HepG2 (cell line): ENCODE results near the gene PLXNA1. TPM values are rescaled to one million over a fixed set of nuclear protein-coding genes. Genes with fewer than 3 reads are reported as not detected.

Source experiments
- ATAC-seq: fragments of 200-7000 bp; cut with Tn5 transposase; 3 replicates; pipeline ENCODE4 v1.9.1; 2020; ENCODE audit warnings: mild to moderate bottlenecking, moderate library complexity
- BruUV-seq: library from RNA; stranded (reverse); fragments of 400-500 nt; replicated peaks from 2 replicates; lab custom pipeline; 2021; lab: Mats Ljungman, UMichigan
- CTCF ChIA-PET: fragments of 300-600 bp; formaldehyde crosslinking; extraction: SDS; loops from one replicate; lab custom pipeline; 2021; ENCODE audit warnings: low total read pairs, inconsistent platforms, low intra/inter-chr PET ratio; lab: Yijun Ruan, JAX
- POLR2A ChIA-PET: fragments of 350-600 bp; sonication (Branson Sonifier 250); formaldehyde crosslinking; loops from one replicate; lab custom pipeline; 2020; ENCODE audit warnings: antibody characterized with exemption, inconsistent platforms; lab: Yijun Ruan, JAX
- DNase-seq: peaks from one replicate; pipeline ENCODE4 v3.0.0-alpha.2; 2015; ENCODE audit warnings: low spot score
- FAIRE-seq: peaks from 3 replicates; lab custom pipeline; 2011; peaks lifted over from hg19 to GRCh38; lab: Jason Lieb, UNC
- H2AFZ ChIP-seq: one replicate; pipeline ENCODE4 v1.6.1; 2011; ENCODE audit warnings: low read length, inconsistent platforms
- H3K27ac ChIP-seq: fragments of 300-600 bp; 3 replicates; pipeline ENCODE4 v1.8.0; 2011; ENCODE audit warnings: mixed run types, mild to moderate bottlenecking, mixed read lengths, low read length, inconsistent platforms; ENCODE audit not compliant: insufficient read depth; ENCODE audit errors: extremely low read length
- H3K27me3 ChIP-seq, 2 experiments: fragments of 200-600 bp in 1 of 2; 2 replicates in 1 of 2; 3 replicates in 1 of 2; pipeline versions ENCODE4 v1.6.0 to v1.8.0; 2011; ENCODE audit warnings: low read length in 2 of 2, mild to moderate bottlenecking in 2 of 2, moderate library complexity in 2 of 2, inconsistent platforms in 1 of 2; ENCODE audit not compliant: insufficient read depth in 2 of 2, control insufficient read depth in 1 of 2
- H3K36me3 ChIP-seq, 2 experiments: fragments of 200-600 bp in 1 of 2; replicated peaks in 1 of 2; 2 replicates in 1 of 2; 3 replicates in 1 of 2; pipeline versions ENCODE4 v1.5.1 to v1.8.0; 2011; ENCODE audit warnings: low read length in 2 of 2, inconsistent platforms in 1 of 2; ENCODE audit not compliant: insufficient read depth in 2 of 2, control insufficient read depth in 1 of 2
- H3K4me1 ChIP-seq: 2 replicates; pipeline ENCODE4 v1.5.1; 2012; ENCODE audit warnings: low read length, inconsistent platforms; ENCODE audit not compliant: insufficient read depth
- H3K4me2 ChIP-seq: 2 replicates; pipeline ENCODE4 v1.6.0; 2011; ENCODE audit warnings: low read depth, low read length, inconsistent platforms
- H3K4me3 ChIP-seq, 3 experiments: fragments of 200-600 bp in 1 of 3; sonication (generic), shearing (Covaris generic) in 1 of 3; replicated peaks in 1 of 3; 2 replicates each; pipeline ENCODE4 v1.5.1; 2011 to 2016; ENCODE audit warnings: low read length in 3 of 3, inconsistent platforms in 2 of 3, low read depth in 2 of 3, mild to moderate bottlenecking in 2 of 3, control low read depth in 1 of 3, mixed read lengths in 1 of 3; ENCODE audit not compliant: insufficient read depth in 1 of 3
- H3K79me2 ChIP-seq: one replicate; pipeline ENCODE4 v1.6.1; 2011; ENCODE audit warnings: low read length, inconsistent platforms; ENCODE audit not compliant: insufficient read depth
- H3K9ac ChIP-seq: 2 replicates; pipeline ENCODE4 v1.6.0; 2011; ENCODE audit warnings: mild to moderate bottlenecking, low read depth, low read length, inconsistent platforms; ENCODE audit not compliant: insufficient read depth
- H3K9me3 ChIP-seq: 2 replicates; pipeline ENCODE4 v1.5.1; 2012; ENCODE audit warnings: mild to moderate bottlenecking, low read length
- H4K20me1 ChIP-seq: 2 replicates; pipeline ENCODE4 v1.6.0; 2011; ENCODE audit warnings: inconsistent platforms, mild to moderate bottlenecking, low read length, moderate library complexity; ENCODE audit not compliant: insufficient read depth
- AGO2 ChIP-seq: fragments of 200-400 bp; formaldehyde crosslinking; optimal IDR thresholded peaks from 2 replicates; pipeline ENCODE3; 2017; ENCODE audit warnings: mild to moderate bottlenecking, low read depth, low read length, moderate library complexity
- ARID2 ChIP-seq: sonication (generic); formaldehyde crosslinking; IDR thresholded peaks from 2 replicates; pipeline ENCODE4 v1.8.1; 2022; ENCODE audit warnings: mild to moderate bottlenecking, missing genetic modification reagents, borderline replicate concordance
- BORCS8-MEF2B ChIP-seq: sonication (generic); formaldehyde crosslinking; IDR thresholded peaks from 2 replicates; pipeline ENCODE4 v1.8.0; 2022; ENCODE audit warnings: mild to moderate bottlenecking, missing genetic modification reagents
- IRF2 ChIP-seq: IDR thresholded peaks from 2 replicates; pipeline ENCODE4 v1.6.1; 2018; ENCODE audit warnings: missing genetic modification reagents, missing compliant biosample characterization
- MAX ChIP-seq: IDR thresholded peaks from 2 replicates; pipeline ENCODE4 v1.6.1; 2012; ENCODE audit warnings: inconsistent platforms
- MED13 ChIP-seq: sonication (generic); formaldehyde crosslinking; IDR thresholded peaks from 2 replicates; pipeline ENCODE4 v1.5.0; 2020; ENCODE audit warnings: missing genetic modification reagents
- PITX1 ChIP-seq: sonication (generic); formaldehyde crosslinking; IDR thresholded peaks from 2 replicates; pipeline ENCODE4 v1.5.1; 2020; ENCODE audit warnings: mild to moderate bottlenecking, missing genetic modification reagents
- SP1 ChIP-seq, 2 experiments: fragments of 450-650 bp in 1 of 2; sonication (generic) in 1 of 2; formaldehyde crosslinking in 1 of 2; IDR thresholded peaks; 2 replicates each; pipeline versions ENCODE4 v1.4.0 to v1.6.1; 2016 to 2020; ENCODE audit warnings: missing genetic modification reagents in 1 of 2
- ZBTB7A ChIP-seq: sonication (generic); formaldehyde crosslinking; IDR thresholded peaks from 2 replicates; pipeline ENCODE4 v1.8.0; 2022; ENCODE audit warnings: mild to moderate bottlenecking, missing genetic modification reagents
- ZNF10 ChIP-seq: sonication (generic); formaldehyde crosslinking; IDR thresholded peaks from 2 replicates; pipeline ENCODE4 v1.4.0; 2020; ENCODE audit warnings: mild to moderate bottlenecking, low read depth, missing genetic modification reagents, borderline replicate concordance
- ZNF619 ChIP-seq: sonication (generic); formaldehyde crosslinking; IDR thresholded peaks from 2 replicates; pipeline ENCODE4 v1.4.0; 2020; ENCODE audit warnings: mild to moderate bottlenecking, missing genetic modification reagents
- ZNF746 ChIP-seq: sonication (generic); formaldehyde crosslinking; IDR thresholded peaks from 2 replicates; pipeline ENCODE4 v1.8.0; 2022; ENCODE audit warnings: mild to moderate bottlenecking, missing genetic modification reagents
- ZSCAN30 ChIP-seq: sonication (generic); formaldehyde crosslinking; IDR thresholded peaks from 2 replicates; pipeline ENCODE4 v1.5.0; 2020; ENCODE audit warnings: mild to moderate bottlenecking, missing genetic modification reagents
- ZZZ3 ChIP-seq: sonication (generic); formaldehyde crosslinking; IDR thresholded peaks from 2 replicates; pipeline ENCODE4 v1.4.0; 2020; ENCODE audit warnings: missing genetic modification reagents, mild to moderate bottlenecking, borderline replicate concordance
- WGBS: methylation state at CpG from one replicate; pipeline ENCODE4 v1.1.6; 2017; ENCODE audit warnings: low lambda C conversion rate; 5-methylcytosine and 5-hydroxymethylcytosine counted together
- in situ Hi-C: cut with HindIII; loops from 2 replicates; pipeline ENCODE4 v1.10.0; 2017; ENCODE audit warnings: low pct_unique_long_range_greater_than_20kb; ENCODE audit not compliant: extremely low pct_ligation_motif_present
- intact Hi-C: fragments of 100-400 bp; cut with micrococcal nuclease; formaldehyde crosslinking; loops from one replicate; pipeline ENCODE4 v1.10.0; 2022; ENCODE audit not compliant: unreplicated experiment
- polyA plus RNA-seq, 8 experiments: library from polyadenylated mRNA; depleted of rRNA in 3 of 8; stranded (reverse) in 7 of 8; unstranded in 1 of 8; fragments of >200 nt; fragmentation: Illumina TruSeq in 4 of 8; extraction: Trizol in 4 of 8; gene quantifications; 2 replicates each; pipeline versions ENCODE4 v1.2.1 to v1.2.3, GENCODE V29; 2011 to 2016; ENCODE audit warnings: low read depth in 4 of 8, missing spikeins in 1 of 8, mixed read lengths in 1 of 8; ENCODE audit not compliant: insufficient read depth in 1 of 8
- total RNA-seq, 5 experiments: library from RNA; depleted of rRNA; stranded (reverse); fragments of >200 nt; fragmentation: Illumina TruSeq; extraction: Trizol; gene quantifications; 2 replicates each; pipeline ENCODE4 v1.2.3, GENCODE V29; 2016; ENCODE audit warnings: low read depth in 1 of 5
- TF ChIP-seq, protein P1 (sequence below): sonication (generic); formaldehyde crosslinking; IDR thresholded peaks from 2 replicates; pipeline ENCODE4 v1.4.0; 2020; ENCODE audit warnings: missing genetic modification reagents, mild to moderate bottlenecking, borderline replicate concordance

Gene PLXNA1
- total and polyA plus RNA-seq, 2 of the 13 experiments (the other 11 are each of a cell fraction or from before 2014, with no cell fraction given), result 16.6 to 18.2 TPM

DNA sequence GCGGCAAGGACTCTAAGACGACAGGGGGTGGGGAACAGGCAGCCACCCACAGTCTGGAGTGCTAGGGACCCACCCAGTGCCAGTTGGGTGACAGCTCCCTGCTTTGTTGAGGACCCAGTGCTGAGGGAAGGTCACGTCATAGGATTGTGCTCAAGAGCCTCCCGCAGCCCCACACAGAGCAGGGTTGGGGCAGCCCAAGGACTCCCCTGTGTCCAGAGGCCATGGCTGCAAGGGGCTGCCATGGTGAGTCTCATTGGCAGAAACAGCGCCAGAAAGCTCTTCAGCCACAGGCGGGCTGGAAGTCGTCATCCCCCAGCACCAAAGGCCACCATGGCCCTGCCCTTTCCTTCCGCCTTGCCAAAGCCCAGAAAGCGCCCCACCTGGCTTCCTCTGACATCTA is 37.0 kb upstream of the PLXNA1 start:
- ChIA-PET CTCF (no interaction called here), POLR2A (no interaction called here)
- 94% methylated on average over 7 of the region's 9 CpGs for WGBS
- in situ Hi-C loops, result no loop called here
- ATAC-seq, result no peak
- no peaks in the 10 kb centered on the region for H3K4me1 ChIP-seq
- FAIRE-seq, result no peak
- H3K4me3 ChIP-seq, result no peak overlapping the region
- H3K79me2 ChIP-seq, result no peaks in the 10 kb centered on the region
- no peak for TF ChIP-seq ZNF746 (CRISPR knock-in tag)
- no peak for TF ChIP-seq ZBTB7A (CRISPR knock-in tag)
- TF ChIP-seq ZSCAN30, result no peak
- TF ChIP-seq ZNF619 (CRISPR knock-in tag), result no peak
- no peak for TF ChIP-seq PITX1 (CRISPR knock-in tag)
- TF ChIP-seq ZZZ3 (CRISPR knock-in tag), result no peak
- TF ChIP-seq BORCS8-MEF2B, result no peak
- TF ChIP-seq ZNF10 (CRISPR knock-in tag), result no peak
- no peak for TF ChIP-seq IRF2 (CRISPR knock-in tag)
- no peak for TF ChIP-seq MED13 (CRISPR knock-in tag)
- no peak for TF ChIP-seq MAX
- TF ChIP-seq, protein P1, sequence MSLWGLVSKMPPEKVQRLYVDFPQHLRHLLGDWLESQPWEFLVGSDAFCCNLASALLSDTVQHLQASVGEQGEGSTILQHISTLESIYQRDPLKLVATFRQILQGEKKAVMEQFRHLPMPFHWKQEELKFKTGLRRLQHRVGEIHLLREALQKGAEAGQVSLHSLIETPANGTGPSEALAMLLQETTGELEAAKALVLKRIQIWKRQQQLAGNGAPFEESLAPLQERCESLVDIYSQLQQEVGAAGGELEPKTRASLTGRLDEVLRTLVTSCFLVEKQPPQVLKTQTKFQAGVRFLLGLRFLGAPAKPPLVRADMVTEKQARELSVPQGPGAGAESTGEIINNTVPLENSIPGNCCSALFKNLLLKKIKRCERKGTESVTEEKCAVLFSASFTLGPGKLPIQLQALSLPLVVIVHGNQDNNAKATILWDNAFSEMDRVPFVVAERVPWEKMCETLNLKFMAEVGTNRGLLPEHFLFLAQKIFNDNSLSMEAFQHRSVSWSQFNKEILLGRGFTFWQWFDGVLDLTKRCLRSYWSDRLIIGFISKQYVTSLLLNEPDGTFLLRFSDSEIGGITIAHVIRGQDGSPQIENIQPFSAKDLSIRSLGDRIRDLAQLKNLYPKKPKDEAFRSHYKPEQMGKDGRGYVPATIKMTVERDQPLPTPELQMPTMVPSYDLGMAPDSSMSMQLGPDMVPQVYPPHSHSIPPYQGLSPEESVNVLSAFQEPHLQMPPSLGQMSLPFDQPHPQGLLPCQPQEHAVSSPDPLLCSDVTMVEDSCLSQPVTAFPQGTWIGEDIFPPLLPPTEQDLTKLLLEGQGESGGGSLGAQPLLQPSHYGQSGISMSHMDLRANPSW, result no peak
- no peak for TF ChIP-seq SP1 (IDR thresholded peaks at IDR 0.05)
- no peak for TF ChIP-seq SP1 (CRISPR knock-in tag; IDR thresholded peaks at IDR 0.05)
- TF ChIP-seq ARID2 (CRISPR knock-in tag), result no peak
- no peak for TF ChIP-seq AGO2
- H3K36me3 ChIP-seq, result peaks cover 2 to 7% of the 10 kb centered on the region in 2 experiments; a peak in 3 of 5 replicates
- no peaks in the 10 kb centered on the region for H4K20me1 ChIP-seq
- no peak overlapping the region for H2AFZ ChIP-seq
- intact Hi-C loops, result no loop called here
- H3K27ac ChIP-seq, result no peak overlapping the region
- DNase-seq, result no peak
- no peaks in the 10 kb centered on the region for H3K9me3 ChIP-seq
- H3K27me3 ChIP-seq, result no peaks in the 10 kb centered on the region
- no peak overlapping the region for H3K4me2 ChIP-seq
- no TSS peak for BruUV-seq
- no peak overlapping the region for H3K9ac ChIP-seq
